ENCODE measurements around the gene WIPI1.

DNA sequence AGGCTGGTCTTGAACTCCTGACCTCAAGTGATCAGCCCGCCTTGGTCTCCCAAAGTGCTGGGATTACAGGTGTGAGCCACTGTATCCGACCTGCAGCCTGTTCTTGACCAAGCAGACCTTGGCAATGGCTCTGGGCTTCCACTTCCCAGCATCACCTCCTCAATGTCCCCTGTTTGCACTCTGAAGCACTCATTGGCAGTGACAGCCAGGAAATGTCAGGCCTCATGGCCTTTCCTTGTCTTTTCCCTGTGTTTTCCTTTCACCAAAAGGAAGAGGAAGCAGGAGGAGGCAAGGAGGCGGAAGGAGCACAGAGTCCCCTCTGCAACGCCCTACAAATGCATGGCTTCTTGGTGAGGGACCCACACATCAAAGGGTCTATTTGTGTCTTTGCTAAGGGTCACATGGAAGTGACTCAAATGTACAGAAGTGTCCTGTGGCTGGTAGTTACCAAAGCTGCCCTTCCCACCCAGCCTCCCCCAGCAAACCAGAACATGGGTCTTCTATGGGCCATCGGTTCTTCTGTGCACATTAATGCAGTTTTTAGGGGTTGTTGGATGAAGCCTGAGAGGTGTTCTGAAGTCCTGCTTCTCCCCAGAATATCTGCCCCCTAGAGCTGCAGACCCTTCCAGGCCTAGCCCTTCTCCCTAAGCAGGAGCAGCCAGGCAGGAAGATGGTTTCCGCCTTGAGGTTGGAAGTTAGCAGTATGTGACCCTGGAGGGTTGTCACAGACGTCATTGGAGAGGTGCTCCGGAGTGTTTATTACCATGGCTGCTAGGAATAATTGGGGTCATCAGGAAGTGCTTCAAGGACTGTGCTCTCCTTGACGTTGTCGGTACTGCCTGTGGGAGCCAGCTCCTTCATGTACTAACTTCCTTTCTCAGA, 60.8 kb downstream of the WIPI1 start:
- TF ChIP-seq, protein P1, sequence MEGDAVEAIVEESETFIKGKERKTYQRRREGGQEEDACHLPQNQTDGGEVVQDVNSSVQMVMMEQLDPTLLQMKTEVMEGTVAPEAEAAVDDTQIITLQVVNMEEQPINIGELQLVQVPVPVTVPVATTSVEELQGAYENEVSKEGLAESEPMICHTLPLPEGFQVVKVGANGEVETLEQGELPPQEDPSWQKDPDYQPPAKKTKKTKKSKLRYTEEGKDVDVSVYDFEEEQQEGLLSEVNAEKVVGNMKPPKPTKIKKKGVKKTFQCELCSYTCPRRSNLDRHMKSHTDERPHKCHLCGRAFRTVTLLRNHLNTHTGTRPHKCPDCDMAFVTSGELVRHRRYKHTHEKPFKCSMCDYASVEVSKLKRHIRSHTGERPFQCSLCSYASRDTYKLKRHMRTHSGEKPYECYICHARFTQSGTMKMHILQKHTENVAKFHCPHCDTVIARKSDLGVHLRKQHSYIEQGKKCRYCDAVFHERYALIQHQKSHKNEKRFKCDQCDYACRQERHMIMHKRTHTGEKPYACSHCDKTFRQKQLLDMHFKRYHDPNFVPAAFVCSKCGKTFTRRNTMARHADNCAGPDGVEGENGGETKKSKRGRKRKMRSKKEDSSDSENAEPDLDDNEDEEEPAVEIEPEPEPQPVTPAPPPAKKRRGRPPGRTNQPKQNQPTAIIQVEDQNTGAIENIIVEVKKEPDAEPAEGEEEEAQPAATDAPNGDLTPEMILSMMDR (IDR thresholded peaks at IDR 0.05; ENCODE audit: low read length): no peak
- no peak for TF ChIP-seq EZH2 (IDR thresholded peaks at IDR 0.05; ENCODE audit: borderline replicate concordance, low read length)
